Esophagus muscularis mucosa (tissue), 4 donors: ENCODE results near the gene CHST15.
A peak's percentile ranks its signal among the peaks of the same experiment; 100 is the strongest.

Experiments
- EP300 ChIP-seq: sonication (generic); formaldehyde crosslinking; IDR thresholded peaks from one replicate; pipeline ENCODE4 v1.6.1; 2017; ENCODE audit warnings: antibody characterized with exemption
- POLR2A ChIP-seq: fragments of 450-650 bp; IDR thresholded peaks from one replicate; pipeline ENCODE4 v1.6.1; 2017; ENCODE audit warnings: antibody characterized with exemption, moderate library complexity, mild to moderate bottlenecking, low read depth
- POLR2AphosphoS5 ChIP-seq, 2 donors: sonication (generic); formaldehyde crosslinking; IDR thresholded peaks; one replicate each; pipeline ENCODE4 v1.6.1; 2017; ENCODE audit warnings: antibody characterized with exemption in 2 of 2
- TF ChIP-seq, protein P1 (sequence below), 3 experiments: fragments of 200-600 bp in 2 of 3; fragments of 450-650 bp in 1 of 3; sonication (generic) in 2 of 3; IDR thresholded peaks; one replicate each; pipeline ENCODE4 v1.5.1; 2017 to 2019; ENCODE audit warnings: antibody characterized with exemption in 3 of 3, mild to moderate bottlenecking in 2 of 3, moderate library complexity in 1 of 3

DNA sequence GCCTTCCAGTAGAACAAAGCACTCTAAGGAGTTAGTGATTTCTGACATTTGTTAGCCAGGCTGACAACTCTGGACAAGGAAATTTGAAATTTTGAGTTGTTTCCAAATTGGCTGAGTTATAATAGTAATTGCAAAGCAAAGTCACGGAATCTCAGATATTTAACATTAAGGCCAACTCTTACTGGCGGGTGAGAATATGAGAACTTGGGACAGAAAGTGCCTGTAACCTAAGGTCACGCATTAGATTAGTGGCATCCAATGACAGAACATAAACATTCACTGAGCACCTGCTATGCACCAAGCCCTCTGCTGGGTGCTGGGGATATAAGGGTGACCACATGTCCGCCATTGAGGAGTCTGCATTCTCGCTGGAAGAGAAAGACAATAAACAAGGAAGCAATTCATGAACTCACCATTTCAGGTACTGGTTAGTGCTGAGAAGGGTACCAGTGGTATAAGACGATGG, 45.5 kb upstream of the CHST15 start:
- TF ChIP-seq, protein P1, sequence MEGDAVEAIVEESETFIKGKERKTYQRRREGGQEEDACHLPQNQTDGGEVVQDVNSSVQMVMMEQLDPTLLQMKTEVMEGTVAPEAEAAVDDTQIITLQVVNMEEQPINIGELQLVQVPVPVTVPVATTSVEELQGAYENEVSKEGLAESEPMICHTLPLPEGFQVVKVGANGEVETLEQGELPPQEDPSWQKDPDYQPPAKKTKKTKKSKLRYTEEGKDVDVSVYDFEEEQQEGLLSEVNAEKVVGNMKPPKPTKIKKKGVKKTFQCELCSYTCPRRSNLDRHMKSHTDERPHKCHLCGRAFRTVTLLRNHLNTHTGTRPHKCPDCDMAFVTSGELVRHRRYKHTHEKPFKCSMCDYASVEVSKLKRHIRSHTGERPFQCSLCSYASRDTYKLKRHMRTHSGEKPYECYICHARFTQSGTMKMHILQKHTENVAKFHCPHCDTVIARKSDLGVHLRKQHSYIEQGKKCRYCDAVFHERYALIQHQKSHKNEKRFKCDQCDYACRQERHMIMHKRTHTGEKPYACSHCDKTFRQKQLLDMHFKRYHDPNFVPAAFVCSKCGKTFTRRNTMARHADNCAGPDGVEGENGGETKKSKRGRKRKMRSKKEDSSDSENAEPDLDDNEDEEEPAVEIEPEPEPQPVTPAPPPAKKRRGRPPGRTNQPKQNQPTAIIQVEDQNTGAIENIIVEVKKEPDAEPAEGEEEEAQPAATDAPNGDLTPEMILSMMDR (IDR thresholded peaks at IDR 0.05) = peak in 1 of 3 experiments; percentile 21
- no peak for TF ChIP-seq POLR2A
- peak; percentile 12 for TF ChIP-seq EP300
- peak; percentile 15 to 34 for TF ChIP-seq POLR2AphosphoS5 (IDR thresholded peaks at IDR 0.05)
